ENCODE results near the gene NPAS2. TPM values are rescaled to one million over a fixed set of nuclear protein-coding genes. Genes with fewer than 3 reads are reported as not detected.

NPAS2 gene
- polyA plus RNA-seq, 3 donors from 2014 or later, result not detected

- peaks cover 5 to 9% (median 6%) of the 10 kb centered on the region in 3 donors for H3K27me3 Mint-ChIP-seq (ENCODE audit: low read depth in 3 of 3)
- H3K4me1 Mint-ChIP-seq, result no peaks in the 10 kb centered on the region
- DNase-seq, result no peak
- no peaks in the 10 kb centered on the region for H3K9me3 Mint-ChIP-seq
- no peak overlapping the region for H3K4me3 Mint-ChIP-seq
- H3K27ac Mint-ChIP-seq, result no peak overlapping the region
- H3K36me3 Mint-ChIP-seq, result no peaks in the 10 kb centered on the region
Measured at GRCh38 chr2:100859902-100860301, 40.0 kb downstream of the NPAS2 start.

GRCh38 chr2:100861340-100861739, 41.4 kb downstream of the NPAS2 start:
- Mint-ChIP-seq H3K27ac (no peak overlapping the region), H3K36me3 (no peaks in the 10 kb centered on the region), H3K9me3 (no peaks in the 10 kb centered on the region), H3K27me3 (ENCODE audit: low read depth in 3 of 3) (peaks cover 6 to 7% (median 6%) of the 10 kb centered on the region in 3 donors), H3K4me3 (no peak overlapping the region), H3K4me1 (no peaks in the 10 kb centered on the region)
- DNase-seq, result no peak

- no peak overlapping the region for H3K27ac Mint-ChIP-seq
- no peak overlapping the region for H3K4me3 Mint-ChIP-seq
Measured at GRCh38 chr2:100862081-100862480, 42.1 kb downstream of the NPAS2 start.

GRCh38 chr2:100865816-100866460, 46.0 kb downstream of the NPAS2 start:
- Mint-ChIP-seq H3K27ac (no peak overlapping the region), H3K9me3 (peaks cover 0 to 6% (median 2%) of the 10 kb centered on the region in 6 donors), H3K36me3 (no peaks in the 10 kb centered on the region), H3K27me3 (ENCODE audit: low read depth in 3 of 3) (peaks cover 4 to 8% (median 7%) of the 10 kb centered on the region in 3 donors), H3K4me1 (no peaks in the 10 kb centered on the region), H3K4me3 (no peak overlapping the region)
- DNase-seq, result no peak

More at GRCh38 chr2:100862081-100862480, 42.1 kb downstream of the NPAS2 start:
- DNase-seq, result no peak
- H3K36me3 Mint-ChIP-seq, result no peaks in the 10 kb centered on the region
- H3K9me3 Mint-ChIP-seq, result peaks cover 0 to 2% (median 0%) of the 10 kb centered on the region in 6 donors
- H3K27me3 Mint-ChIP-seq (ENCODE audit: low read depth in 3 of 3), result peaks cover 6 to 7% (median 6%) of the 10 kb centered on the region in 3 donors
- no peaks in the 10 kb centered on the region for H3K4me1 Mint-ChIP-seq

- Mint-ChIP-seq H3K4me3 (no peak overlapping the region), H3K9me3 (peaks cover 0 to 6% (median 2%) of the 10 kb centered on the region in 6 donors), H3K4me1 (no peaks in the 10 kb centered on the region), H3K36me3 (no peaks in the 10 kb centered on the region), H3K27me3 (ENCODE audit: low read depth in 3 of 3) (peaks cover 3 to 8% (median 7%) of the 10 kb centered on the region in 3 donors), H3K27ac (no peak overlapping the region)
- DNase-seq, result no peak
Measured at GRCh38 chr2:100868083-100868482, 48.1 kb downstream of the NPAS2 start.

GRCh38 chr2:100869120-100869519, 49.2 kb downstream of the NPAS2 start:
- no peaks in the 10 kb centered on the region for H3K4me1 Mint-ChIP-seq

DNA sequence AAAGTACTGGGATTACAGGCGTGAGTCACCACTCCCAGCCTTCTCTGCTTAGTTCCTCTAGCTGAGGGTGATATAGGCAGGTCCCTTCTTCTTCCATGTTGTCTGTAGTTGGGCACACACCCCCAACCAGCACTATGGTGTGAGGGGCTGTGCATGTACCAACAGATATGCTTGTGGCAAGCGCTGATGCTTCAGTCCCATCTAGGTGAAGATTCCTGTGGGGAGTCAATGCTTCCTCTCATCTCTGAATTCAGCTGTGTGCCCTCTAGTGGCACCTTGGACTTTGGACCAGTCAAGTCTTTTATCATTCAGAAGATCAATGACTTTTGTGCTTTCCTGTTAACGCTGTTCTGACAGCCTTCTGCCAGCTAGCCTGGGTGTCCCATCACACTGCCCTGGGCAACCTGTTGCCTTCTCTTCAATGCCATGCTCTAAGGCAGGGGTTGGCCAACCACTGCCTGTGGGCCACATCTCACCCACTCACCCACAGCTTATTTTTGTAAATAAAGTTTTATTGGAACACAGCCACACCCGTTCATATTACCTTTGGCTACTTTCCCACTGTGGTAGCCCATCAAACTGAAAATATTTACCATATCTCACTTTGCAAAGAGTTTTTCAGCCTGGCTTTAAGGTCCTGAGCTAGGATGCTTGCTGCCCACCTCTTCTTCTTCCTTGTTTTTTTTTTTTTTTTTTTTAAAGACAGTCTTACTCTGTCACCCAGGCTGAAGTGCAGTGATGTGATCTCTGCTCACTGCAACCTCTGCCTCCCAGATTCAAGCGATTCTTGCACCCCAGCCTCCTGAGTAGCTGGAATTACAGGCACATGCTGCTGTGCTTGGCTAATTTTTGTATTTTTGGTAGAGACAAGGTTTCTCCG, 51.0 kb downstream of the NPAS2 start:
- Mint-ChIP-seq H3K36me3 (no peaks in the 10 kb centered on the region), H3K4me1 (no peaks in the 10 kb centered on the region), H3K4me3 (no peak overlapping the region), H3K27ac (peak overlapping the region in 1 of 6 donors; percentile 10), H3K9me3 (peaks cover 0 to 6% (median 2%) of the 10 kb centered on the region in 6 donors), H3K27me3 (ENCODE audit: low read depth in 3 of 3) (peaks cover 3 to 7% (median 5%) of the 10 kb centered on the region in 3 donors)
- no peak for DNase-seq

More at GRCh38 chr2:100869120-100869519, 49.2 kb downstream of the NPAS2 start:
- no peaks in the 10 kb centered on the region for H3K36me3 Mint-ChIP-seq
- no peak overlapping the region for H3K4me3 Mint-ChIP-seq
- no peak for DNase-seq
- peaks cover 3 to 7% (median 5%) of the 10 kb centered on the region in 3 donors for H3K27me3 Mint-ChIP-seq (ENCODE audit: low read depth in 3 of 3)
- H3K27ac Mint-ChIP-seq, result no peak overlapping the region
- H3K9me3 Mint-ChIP-seq, result peaks cover 0 to 6% (median 2%) of the 10 kb centered on the region in 6 donors

DNA sequence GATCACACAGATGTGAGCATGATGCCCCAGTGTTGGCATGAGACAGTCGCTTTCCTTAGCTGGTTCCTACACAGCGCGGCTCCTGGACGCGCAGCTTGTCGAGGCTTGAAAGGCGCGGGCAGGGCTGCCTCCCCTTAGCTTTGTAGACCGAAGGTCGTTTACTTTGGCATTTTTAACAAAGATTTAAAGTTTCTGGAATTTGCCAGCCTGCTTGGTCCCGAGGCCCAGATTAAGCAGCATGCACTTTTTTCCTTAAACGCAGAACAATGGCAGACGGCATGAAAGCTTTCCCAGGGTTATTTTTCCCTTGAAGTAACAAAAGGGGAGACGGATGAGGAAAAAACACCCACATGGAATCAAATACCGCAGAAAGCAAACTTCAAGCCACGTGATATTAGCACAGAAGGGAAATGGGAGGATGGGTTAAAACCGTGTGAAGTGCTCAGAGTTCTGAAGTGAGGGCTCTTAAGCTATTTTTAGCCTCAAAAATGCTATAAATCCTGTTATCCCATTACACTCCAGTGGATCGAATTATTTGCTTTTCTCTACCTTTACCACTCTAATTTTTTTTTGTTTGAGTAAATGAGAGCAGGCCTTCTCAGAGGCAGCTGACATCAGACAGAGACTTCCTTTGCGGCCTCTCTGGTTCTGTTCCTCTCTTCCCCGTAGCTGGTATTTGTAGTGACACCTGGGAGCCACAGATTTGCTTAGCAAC, 55.7 kb downstream of the NPAS2 start:
- Mint-ChIP-seq H3K4me3 (no peak overlapping the region), H3K36me3 (no peaks in the 10 kb centered on the region), H3K9me3 (no peaks in the 10 kb centered on the region), H3K27ac (no peak overlapping the region), H3K27me3 (ENCODE audit: low read depth in 3 of 3) (peaks cover 2 to 8% (median 5%) of the 10 kb centered on the region in 3 donors), H3K4me1 (no peaks in the 10 kb centered on the region)
- no peak for DNase-seq

DNA sequence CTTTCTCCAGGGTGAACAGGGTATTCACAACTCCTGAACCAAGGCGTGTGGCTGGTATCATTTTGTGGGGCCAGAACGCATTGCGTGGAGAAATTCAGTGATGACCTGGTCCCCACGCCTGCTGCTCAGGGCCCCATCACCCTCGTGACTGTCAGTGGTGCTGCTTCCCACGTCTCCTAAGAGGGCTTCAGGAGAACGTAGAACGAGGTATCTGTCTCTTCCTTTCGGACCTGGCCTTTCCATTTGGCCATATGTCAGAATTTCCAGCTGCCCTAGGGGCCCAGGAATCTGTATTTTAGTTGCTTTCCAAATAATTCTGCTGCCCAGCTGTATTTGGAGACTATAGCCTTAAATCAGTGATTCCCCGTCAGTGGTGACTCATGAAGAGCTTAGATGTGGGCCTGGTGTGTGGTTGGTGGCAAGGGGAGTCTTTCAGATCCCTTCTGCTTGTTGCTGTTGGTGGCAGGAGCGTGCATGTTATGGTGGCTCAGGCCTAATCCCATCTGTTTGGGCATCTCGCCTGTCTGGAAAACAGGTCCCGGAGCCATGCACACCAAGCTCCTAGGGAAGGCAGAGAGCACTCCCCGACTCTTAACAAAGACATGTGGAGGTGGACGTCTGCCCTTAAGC, 56.4 kb downstream of the NPAS2 start:
- Mint-ChIP-seq H3K4me1 (no peaks in the 10 kb centered on the region), H3K4me3 (no peak overlapping the region), H3K27ac (no peak overlapping the region), H3K9me3 (no peaks in the 10 kb centered on the region), H3K27me3 (ENCODE audit: low read depth in 3 of 3) (peaks cover 2 to 6% (median 5%) of the 10 kb centered on the region in 3 donors), H3K36me3 (no peaks in the 10 kb centered on the region)
- DNase-seq, result no peak

DNA sequence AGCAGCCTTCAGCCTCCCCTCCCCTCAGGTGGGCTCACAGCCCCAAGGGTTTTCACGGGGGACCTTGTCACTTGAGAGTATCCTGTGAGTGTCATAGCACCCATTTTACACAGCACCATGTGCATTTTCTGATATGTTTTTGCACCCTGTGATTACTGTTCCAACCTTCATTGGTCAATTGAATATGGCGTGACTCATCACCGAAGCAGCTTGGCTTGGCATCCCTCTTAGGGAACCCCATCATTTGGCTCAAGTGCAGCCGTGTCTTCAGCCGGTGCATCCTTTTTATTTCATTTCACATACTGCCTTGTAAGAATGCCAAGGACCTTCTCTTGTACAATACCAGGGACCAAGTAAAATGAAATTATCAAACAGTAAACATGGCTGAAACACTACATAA, 57.6 kb downstream of the NPAS2 start:
- Mint-ChIP-seq H3K9me3 (no peaks in the 10 kb centered on the region), H3K27ac (no peak overlapping the region), H3K27me3 (ENCODE audit: low read depth in 3 of 3) (peaks cover 1 to 6% (median 2%) of the 10 kb centered on the region in 3 donors), H3K36me3 (no peaks in the 10 kb centered on the region), H3K4me3 (no peak overlapping the region), H3K4me1 (no peaks in the 10 kb centered on the region)
- no peak for DNase-seq

DNA sequence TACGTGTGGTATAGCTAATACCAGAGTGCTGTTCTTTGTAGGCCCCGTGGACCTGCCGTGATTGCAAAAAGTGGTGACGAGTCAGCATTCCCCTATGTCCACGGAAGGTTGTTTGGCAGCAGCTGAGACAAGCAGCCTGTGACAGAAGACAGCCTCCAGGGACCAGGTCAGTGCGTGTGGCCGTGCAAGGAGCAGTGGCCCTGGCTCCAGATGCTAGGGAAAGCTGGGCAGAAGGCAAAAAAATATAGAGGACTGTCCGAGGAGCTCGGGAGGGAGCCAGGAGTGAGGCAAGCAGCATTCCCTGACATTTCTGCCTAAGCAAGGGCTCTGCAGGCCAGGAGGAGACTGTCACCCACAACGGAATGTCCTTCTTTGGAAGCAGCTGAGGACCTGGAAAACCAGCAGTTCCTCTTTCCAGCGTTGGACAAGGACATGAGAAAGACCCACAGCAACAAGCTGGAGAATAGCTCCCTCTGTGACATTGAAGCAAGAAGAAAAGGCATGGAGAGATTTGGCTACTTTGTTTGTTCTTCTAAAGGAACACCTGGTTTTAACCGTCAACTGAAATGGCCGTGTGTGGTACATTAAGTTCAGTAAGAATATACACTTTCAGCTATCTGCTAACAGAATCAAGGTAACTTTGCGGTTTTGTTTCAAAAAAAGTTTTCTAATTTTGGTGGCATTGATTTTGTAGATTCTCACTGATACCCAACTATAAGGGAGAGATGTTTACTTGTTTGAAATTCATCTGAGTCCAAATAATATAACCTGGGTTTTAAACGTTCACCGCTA, 58.3 kb downstream of the NPAS2 start:
- peaks cover 1 to 4% (median 2%) of the 10 kb centered on the region in 3 donors for H3K27me3 Mint-ChIP-seq (ENCODE audit: low read depth in 3 of 3)
- no peak for DNase-seq
- H3K4me1 Mint-ChIP-seq, result no peaks in the 10 kb centered on the region
- no peaks in the 10 kb centered on the region for H3K9me3 Mint-ChIP-seq
- H3K4me3 Mint-ChIP-seq, result no peak overlapping the region
- no peaks in the 10 kb centered on the region for H3K36me3 Mint-ChIP-seq
- H3K27ac Mint-ChIP-seq, result no peak overlapping the region

- Mint-ChIP-seq H3K4me3 (no peak overlapping the region), H3K27ac (peak overlapping the region in 1 of 6 donors; percentile 3), H3K36me3 (no peaks in the 10 kb centered on the region), H3K4me1 (no peaks in the 10 kb centered on the region), H3K9me3 (no peaks in the 10 kb centered on the region), H3K27me3 (ENCODE audit: low read depth in 3 of 3) (peaks cover 1 to 4% (median 3%) of the 10 kb centered on the region in 3 donors)
- no peak for DNase-seq
Measured at GRCh38 chr2:100879296-100879695, 59.4 kb downstream of the NPAS2 start.

DNA sequence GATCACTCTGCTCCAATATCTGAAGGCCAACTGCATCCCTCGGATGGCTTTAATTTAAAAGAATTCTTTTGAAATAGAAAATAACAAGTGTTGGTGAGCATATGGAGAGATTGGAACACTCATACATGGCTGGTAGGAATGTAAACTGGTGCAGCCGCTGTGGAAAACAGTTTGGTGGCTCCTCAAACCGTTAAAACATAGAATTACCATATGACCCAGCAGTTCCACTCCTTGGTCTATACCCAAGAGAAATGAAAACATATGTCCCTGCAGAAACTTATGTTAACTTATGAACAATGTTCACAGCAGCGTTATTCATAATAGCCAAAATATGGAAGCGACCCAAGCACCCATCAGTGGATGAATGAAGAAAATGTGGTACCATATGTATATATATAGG, 60.1 kb downstream of the NPAS2 start:
- no peak for DNase-seq
- H3K27me3 Mint-ChIP-seq (ENCODE audit: low read depth in 3 of 3), result peaks cover 1 to 4% (median 3%) of the 10 kb centered on the region in 3 donors
- H3K36me3 Mint-ChIP-seq, result no peaks in the 10 kb centered on the region
- H3K4me1 Mint-ChIP-seq, result no peaks in the 10 kb centered on the region
- no peak overlapping the region for H3K27ac Mint-ChIP-seq
- no peaks in the 10 kb centered on the region for H3K9me3 Mint-ChIP-seq
- H3K4me3 Mint-ChIP-seq, result no peak overlapping the region
